Dedifferentiated amniotic fluid mesenchymal stem cell (primary cell): ENCODE results near the gene CNN3.

ENCODE experiments used
- DNase-seq: peaks from one replicate; pipeline ENCODE4 v3.0.0-alpha.2; 2016; ENCODE audit errors: extremely low spot score

Gene CNN3

DNA sequence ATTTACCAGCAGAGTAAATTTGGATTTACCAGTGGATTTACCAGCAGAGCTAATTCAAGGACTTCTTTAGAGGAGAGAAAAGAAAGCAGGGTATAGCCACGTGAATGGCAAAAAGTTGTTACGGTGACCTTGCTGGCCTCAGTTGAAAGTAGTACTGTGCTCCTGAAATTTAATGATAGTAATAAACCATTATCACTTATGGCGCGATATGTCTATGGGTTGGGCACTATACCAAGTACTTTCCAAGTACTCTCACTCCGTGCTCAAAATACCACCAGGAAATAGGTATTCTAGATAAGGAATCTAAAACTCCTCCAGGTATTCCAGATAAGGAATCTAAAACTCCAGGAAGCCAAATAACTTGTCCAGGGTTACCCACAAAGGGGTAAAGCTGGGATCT is 70.9 kb downstream of the CNN3 start:
- DNase-seq = no peak

- no peak for DNase-seq
These were observed 71.6 kb downstream of the CNN3 start for GRCh38 chr1:94855307-94855700.

GRCh38 chr1:94854458-94855306 is 72.2 kb downstream of the CNN3 start:
- peak; percentile 94 for DNase-seq

- DNase-seq = no peak
These were observed 74.1 kb downstream of the CNN3 start for GRCh38 chr1:94852788-94853187.

- DNase-seq = no peak
These were observed 75.3 kb downstream of the CNN3 start for GRCh38 chr1:94851571-94851970.
